ENCODE results near the gene ST14. TPM values are rescaled to one million over a fixed set of nuclear protein-coding genes. Genes with fewer than 3 reads are reported as not detected.

ST14 gene
- total and polyA plus RNA-seq, 11 donors = 0.37 to 13.0 (median 1.3) TPM

GRCh38 chr11:130199792-130200191 is 40.2 kb downstream of the ST14 start:
- ATAC-seq (no peak), DNase-seq (no peak)
- H3K27me3 ChIP-seq = no peaks in the 10 kb centered on the region
- H3K36me3 ChIP-seq = no peaks in the 10 kb centered on the region
- intact Hi-C loops (cut with DNase I) = no loop called here
- TF ChIP-seq POLR2A (IDR thresholded peaks at IDR 0.05) (no peak), CTCF (IDR thresholded peaks at IDR 0.05) (no peak)
- no peaks in the 10 kb centered on the region for H3K4me1 ChIP-seq
- no peak overlapping the region for H3K27ac ChIP-seq
- no peak overlapping the region for H3K4me3 ChIP-seq
- 86 to 95% (median 90%) methylated on average over 11 to 12 of the region's 12 CpGs for WGBS, 4 donors
- H3K9me3 ChIP-seq = peaks cover 0 to 5% (median 0%) of the 10 kb centered on the region in 12 donors

- Histone ChIP-seq H3K4me3 (no peak overlapping the region), H3K36me3 (no peaks in the 10 kb centered on the region), H3K4me1 (no peaks in the 10 kb centered on the region), H3K27ac (no peak overlapping the region), H3K9me3 (peaks cover 0 to 5% (median 0%) of the 10 kb centered on the region in 12 donors), H3K27me3 (no peaks in the 10 kb centered on the region)
- WGBS, 4 donors = 85 to 97% (median 97%) methylated on average over 6 to 7 of the region's 7 CpGs
- intact Hi-C loops (cut with DNase I) = no loop called here
- ATAC-seq (no peak), DNase-seq (no peak)
- TF ChIP-seq CTCF (IDR thresholded peaks at IDR 0.05) = no peak
- TF ChIP-seq POLR2A (IDR thresholded peaks at IDR 0.05) = no peak
These were observed 41.4 kb downstream of the ST14 start for GRCh38 chr11:130201026-130201425.

GRCh38 chr11:130202009-130202817 is 42.6 kb downstream of the ST14 start:
- TF ChIP-seq CTCF (IDR thresholded peaks at IDR 0.05) = no peak
- TF ChIP-seq POLR2A (IDR thresholded peaks at IDR 0.05) = no peak
- Histone ChIP-seq H3K9me3 (peaks cover 0 to 5% (median 0%) of the 10 kb centered on the region in 12 donors), H3K4me1 (no peaks in the 10 kb centered on the region), H3K27ac (no peak overlapping the region), H3K36me3 (no peaks in the 10 kb centered on the region), H3K4me3 (no peak overlapping the region), H3K27me3 (no peaks in the 10 kb centered on the region)
- peak in 1 of 5 donors; percentile 9 for DNase-seq
- intact Hi-C loops (cut with DNase I) = no loop called here
- 85 to 91% (median 88%) methylated on average over 12 of the region's 12 CpGs for WGBS, 4 donors
- no peak for ATAC-seq

- no peak overlapping the region for H3K27ac ChIP-seq
- no peak for DNase-seq
- peaks cover 0 to 5% (median 0%) of the 10 kb centered on the region in 12 donors for H3K9me3 ChIP-seq
- no peak for ATAC-seq
- no peak for TF ChIP-seq POLR2A (IDR thresholded peaks at IDR 0.05)
- no peak for TF ChIP-seq CTCF (IDR thresholded peaks at IDR 0.05)
- H3K4me3 ChIP-seq = no peak overlapping the region
- H3K27me3 ChIP-seq = no peaks in the 10 kb centered on the region
- no peaks in the 10 kb centered on the region for H3K4me1 ChIP-seq
- intact Hi-C loops (cut with DNase I) = no loop called here
- H3K36me3 ChIP-seq = no peaks in the 10 kb centered on the region
- 82 to 91% (median 87%) methylated on average over 25 of the region's 25 CpGs for WGBS, 4 donors
These were observed 43.5 kb downstream of the ST14 start for GRCh38 chr11:130202818-130203689.

All from heart left ventricle (tissue), 16 donors.